Superior temporal gyrus (tissue), 1 donor: ENCODE measurements around the gene CRPPA.
"Not testable (repeated sequence)": the region's sequence is repeated elsewhere in the genome, so short reads cannot be mapped to it uniquely, and the experiment has no call there.

Experiments used
- DNase-seq: peaks from one replicate; pipeline ENCODE4 v3.0.0-alpha.2; 2016; ENCODE audit errors: extremely low spot score

CRPPA gene

DNA sequence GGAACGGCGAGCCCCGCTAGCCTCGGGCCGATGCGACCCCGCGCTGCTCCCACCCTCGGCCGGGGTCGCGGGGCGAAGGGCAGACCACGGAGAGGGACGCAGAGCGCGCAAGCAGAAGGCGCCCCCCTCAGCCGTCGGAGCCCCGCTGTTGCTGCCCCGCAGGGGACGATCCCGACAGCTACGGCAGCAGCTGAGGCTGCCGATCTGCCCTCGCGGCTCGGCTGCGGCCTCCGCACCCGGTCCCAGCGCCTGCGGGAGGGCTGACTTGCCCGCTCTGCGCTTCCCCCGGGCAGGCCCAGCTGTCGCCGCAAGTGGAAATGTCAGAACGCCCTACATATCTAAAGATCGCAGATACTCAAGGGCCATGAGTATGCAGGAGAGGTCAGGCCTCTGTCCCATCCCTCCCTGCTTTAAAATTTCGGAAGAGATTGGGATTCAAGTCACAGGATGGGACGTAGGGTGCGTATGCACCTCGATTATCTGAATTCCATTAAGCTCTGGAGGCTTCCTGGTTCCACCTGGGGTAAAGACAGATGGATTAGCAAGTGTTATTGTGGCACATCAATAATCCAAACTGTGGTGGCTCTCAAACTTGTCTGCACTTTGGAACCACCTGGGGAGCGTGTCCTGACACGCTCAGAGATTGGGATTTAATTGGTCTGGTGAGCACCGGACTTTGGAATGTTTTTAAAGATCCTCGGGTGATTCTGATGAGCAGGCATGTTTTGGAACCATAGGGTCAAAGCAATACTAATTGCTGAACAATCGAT lies at the start of gene CRPPA:
Gene CRPPA, minus strand, starts transcription at position 206 of the 770 bp plus-strand sequence. CDS start 216 bp downstream, outside the sequence.
- DNase-seq, result peak; percentile 61

DNA sequence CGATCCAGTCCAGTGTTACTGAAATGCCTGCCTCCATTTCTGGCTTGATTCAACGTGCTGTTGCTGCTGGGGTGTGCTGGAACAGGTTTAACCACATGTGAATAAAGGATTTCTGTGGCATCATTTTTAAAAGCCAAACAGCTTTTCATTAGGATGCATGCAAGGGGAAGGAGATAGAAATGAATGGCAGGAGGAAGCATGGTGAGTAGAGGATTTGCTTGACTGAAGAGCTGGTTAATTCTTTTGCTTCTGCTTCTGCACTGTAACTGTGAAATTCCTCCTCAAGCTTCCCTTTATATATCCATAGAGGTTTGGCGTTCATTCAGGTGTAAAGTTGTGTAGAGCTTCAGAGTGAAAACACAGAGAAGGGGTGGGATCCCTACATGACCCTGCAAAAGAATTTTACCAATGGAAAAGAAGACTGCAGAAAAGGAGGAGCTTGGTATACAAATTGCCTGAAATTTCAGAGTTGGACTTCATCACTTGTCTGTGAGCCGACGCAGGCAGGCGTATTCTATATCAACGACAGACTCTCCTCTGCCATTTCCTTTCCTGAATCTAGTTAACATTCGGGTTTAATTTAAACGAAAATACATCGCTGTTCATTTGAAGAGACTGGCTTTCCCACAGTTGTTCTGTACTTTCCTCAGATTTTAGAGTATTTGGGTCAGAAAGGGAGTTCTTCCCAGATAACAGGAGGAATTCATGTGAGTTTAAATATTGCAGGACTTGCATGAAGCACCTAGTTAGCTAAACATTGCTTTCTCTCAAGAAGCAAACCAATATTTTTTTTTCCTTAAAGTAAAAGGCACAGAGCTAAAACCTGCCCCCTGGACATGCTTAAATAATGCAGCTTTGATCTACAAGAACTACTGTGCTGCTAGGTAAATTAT lies 44.4 kb upstream of the CRPPA start, which contains the start of gene SOSTDC1:
Gene SOSTDC1, minus strand, starts transcription at position 270 of the 893 bp plus-strand sequence. Its CDS starts 70 bp downstream, at position 200.
- DNase-seq, result peak; percentile 57

GRCh38 chr7:16463949-16464715 lies 42.8 kb upstream of the CRPPA start:
- no peak for DNase-seq

- no peak for DNase-seq
These were observed 42.2 kb upstream of the CRPPA start for GRCh38 chr7:16463520-16463919.

DNA sequence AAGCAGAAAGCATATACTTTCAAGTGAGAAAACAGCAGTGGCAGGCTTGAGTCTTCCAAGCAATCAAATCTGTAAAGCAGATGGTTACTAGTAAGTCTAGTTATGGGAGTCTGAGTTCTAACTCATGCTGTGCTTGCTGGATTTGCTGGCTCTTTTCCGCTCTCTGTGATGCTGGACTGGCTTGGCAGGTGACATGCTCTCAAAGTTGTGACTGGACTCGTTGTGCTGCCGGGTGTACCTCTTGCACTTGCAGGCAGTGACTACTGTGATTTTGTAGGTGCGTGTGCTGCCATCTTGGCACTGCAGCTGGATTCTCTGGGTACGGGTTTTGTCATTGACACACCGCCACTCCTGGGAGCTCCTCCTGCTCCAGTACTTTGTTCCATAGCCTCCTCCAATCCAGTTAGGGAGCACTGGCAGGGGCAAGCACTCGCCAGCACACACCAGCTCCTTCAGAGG lies 41.1 kb upstream of the CRPPA start:
- no peak for DNase-seq

DNA sequence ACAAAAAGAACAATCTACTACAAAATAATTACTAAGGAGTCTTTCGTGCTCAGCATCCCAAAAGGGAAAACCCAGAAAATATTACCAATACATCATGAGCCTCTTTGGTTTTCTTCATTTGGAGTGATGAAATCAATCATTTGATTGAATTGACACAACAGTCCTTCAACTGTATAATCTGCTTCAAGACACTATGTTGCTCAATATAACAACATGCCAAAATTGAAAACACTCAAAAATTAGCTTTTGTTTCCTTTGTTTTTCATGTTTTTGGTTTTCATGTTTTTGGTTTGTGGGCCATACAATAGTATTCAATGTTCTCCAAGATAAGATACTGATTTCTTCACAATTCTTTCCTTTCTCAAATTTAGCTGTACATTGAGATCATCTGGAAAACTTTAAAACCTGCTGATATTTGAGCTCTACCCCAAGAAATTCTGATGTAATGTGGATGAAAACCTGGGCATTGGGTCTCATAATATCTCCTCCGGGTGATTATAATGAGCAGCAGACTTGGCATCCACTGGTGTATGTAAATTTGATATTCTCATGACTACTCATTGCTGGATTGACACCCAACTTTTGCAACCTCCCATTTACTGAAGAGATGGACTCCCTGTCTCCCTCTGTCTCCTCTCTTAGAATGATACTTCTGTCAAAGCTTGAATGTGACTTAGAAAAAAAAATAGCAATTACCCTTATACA lies 39.6 kb upstream of the CRPPA start:
- no peak for DNase-seq

- DNase-seq, result not testable (repeated sequence)
These were observed 35.0 kb upstream of the CRPPA start for GRCh38 chr7:16456303-16456702.

DNA sequence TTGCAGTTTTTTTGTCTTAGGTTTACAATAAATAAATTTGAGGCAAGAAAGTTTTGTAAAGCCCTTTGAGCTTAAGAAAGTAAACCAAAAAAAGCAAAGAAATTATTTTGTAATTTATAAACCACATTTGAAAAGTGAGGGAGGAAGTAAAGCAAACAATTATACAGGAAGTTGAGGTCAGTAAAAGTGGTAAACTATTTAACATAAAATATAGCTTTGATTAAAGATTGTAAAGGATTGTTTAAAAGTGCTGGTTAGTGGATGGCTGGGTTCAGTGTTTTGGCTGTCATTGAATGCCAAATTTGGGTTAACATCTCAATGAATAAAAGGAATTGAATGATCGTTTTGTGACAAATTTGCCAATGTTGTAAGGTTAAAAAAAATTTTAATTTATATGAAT lies 34.3 kb upstream of the CRPPA start:
- DNase-seq, result no peak

GRCh38 chr7:16450366-16450765 lies 29.0 kb upstream of the CRPPA start:
- peak; percentile 57 for DNase-seq

- DNase-seq, result no peak
These were observed 26.5 kb upstream of the CRPPA start for GRCh38 chr7:16447876-16448275.

DNA sequence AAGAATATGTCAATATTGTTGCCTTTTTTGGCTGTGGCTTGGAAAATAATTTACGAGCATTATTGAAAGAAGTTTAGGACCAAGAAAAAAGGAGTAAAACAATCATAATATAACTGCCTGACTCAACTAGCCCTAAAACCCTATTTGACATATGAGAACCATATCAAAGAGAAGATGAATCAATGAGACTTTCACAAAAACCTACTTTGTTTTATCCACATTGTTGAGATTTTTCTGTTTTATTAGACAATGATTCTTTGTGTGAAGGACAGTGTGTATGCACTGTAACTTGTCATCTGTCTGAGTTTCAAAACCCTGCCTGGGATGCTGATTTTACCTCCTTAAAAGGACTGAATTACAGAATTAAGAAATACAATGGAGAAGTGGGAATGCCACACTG lies 25.2 kb upstream of the CRPPA start:
- no peak for DNase-seq

GRCh38 chr7:16443871-16444270 lies 22.5 kb upstream of the CRPPA start:
- DNase-seq, result not testable (repeated sequence)

DNA sequence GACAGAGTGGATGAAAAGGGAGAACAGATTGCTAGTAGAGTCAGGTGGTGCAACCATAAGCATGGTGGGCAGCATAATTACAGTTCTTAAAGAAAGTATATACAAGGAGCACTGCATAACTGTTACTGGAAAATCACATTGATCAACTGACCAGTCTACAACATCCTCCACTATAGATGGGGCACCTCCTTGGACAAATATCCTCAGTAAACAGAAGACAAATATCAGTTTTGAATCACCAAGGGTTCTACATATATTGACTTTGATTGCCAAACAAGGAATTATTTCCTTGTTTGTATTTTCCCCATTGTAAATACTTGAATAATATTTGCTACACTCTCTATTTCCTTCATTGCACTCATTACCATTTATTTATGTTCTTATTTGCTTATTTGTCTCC lies 17.6 kb upstream of the CRPPA start:
- no peak for DNase-seq

- no peak for DNase-seq
These were observed 15.0 kb upstream of the CRPPA start for GRCh38 chr7:16436306-16436705.

GRCh38 chr7:16433568-16434122 lies 12.3 kb upstream of the CRPPA start:
- DNase-seq, result no peak

DNA sequence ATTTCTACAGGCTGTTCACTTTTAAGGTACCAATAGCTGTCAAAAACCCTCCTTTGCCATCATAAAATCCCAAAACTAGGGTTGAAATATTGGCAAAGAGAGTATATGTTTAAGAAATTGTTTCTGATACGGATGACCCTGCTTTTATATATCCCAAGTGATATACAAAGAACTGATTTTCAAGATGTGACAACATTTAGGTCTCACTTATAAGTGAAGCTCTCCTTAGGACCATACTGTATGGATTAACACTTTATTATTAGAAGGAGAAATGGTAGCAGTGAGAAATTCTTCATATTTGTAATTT lies 11.0 kb upstream of the CRPPA start:
- DNase-seq, result no peak

DNA sequence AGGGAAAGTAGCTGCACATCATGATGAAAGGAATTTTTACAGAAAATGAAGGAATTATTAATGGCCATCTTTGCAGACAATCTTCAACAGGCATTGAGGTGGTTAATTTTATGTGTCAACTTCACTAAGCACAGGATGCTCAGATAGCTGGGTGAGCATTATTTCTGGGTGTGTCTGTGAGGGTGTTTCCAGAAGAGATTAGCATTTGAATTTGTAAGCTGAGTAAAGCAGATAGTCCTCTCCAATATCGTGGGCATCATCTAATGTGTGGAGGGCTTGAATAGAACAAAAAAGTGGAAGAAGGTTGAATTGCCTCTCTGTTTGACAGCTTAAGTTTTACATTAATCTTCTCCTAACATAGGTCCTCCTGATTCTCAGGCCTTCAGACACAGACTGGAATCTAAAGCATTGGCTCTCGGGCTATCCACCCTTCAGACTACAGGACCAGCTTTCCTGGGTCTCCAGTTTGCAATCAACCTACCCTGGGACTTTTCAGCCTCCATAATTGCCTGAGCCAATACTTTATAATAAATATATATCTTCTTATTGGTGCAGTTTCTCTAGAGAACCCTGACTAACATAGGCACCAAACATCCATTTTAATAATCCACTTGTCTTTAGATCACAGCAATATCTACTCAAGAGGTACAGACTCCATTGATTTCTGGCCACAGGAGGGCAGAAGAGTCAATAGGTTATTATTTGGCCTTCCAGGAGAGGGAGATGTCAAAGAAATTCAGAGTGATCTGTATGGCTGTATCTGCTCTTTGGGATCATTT lies 10.5 kb upstream of the CRPPA start:
- peak; percentile 84 for DNase-seq

- DNase-seq, result no peak
These were observed 8.8 kb upstream of the CRPPA start for GRCh38 chr7:16430133-16430532.

DNA sequence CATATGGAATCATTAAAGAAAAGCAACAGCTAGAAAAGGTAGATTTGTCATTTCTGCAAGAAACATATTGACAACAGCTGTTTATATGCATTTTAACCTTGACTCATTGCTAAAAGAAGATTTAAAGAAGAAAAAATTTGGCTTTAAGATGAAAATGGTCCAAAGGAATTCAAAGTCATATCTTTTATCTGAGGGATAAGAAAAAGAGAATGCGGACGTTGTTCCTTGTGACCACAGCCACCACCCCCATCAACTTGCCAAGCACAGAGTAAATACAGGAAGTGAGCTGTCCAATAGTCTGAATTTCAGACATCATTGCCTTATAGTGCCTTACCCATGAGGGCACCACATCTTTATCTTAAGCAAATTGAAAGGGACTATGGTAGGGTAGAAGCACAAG lies 7.3 kb upstream of the CRPPA start:
- no peak for DNase-seq

GRCh38 chr7:16428182-16428581 lies 6.8 kb upstream of the CRPPA start:
- DNase-seq, result no peak
